Measurements from ENCODE around the gene PKN1.

GRCh38 chr19:14404312-14404711, 28.8 kb upstream of the PKN1 start:
- no peak for TF ChIP-seq USF2 (CRISPR knock-in tag; IDR thresholded peaks at IDR 0.05)
- no peak for TF ChIP-seq ZNF232 (CRISPR knock-in tag; IDR thresholded peaks at IDR 0.05)

Measured in WTC11 (cell line).